Measurements from ENCODE around the gene TOGARAM1.

Gene TOGARAM1

DNA sequence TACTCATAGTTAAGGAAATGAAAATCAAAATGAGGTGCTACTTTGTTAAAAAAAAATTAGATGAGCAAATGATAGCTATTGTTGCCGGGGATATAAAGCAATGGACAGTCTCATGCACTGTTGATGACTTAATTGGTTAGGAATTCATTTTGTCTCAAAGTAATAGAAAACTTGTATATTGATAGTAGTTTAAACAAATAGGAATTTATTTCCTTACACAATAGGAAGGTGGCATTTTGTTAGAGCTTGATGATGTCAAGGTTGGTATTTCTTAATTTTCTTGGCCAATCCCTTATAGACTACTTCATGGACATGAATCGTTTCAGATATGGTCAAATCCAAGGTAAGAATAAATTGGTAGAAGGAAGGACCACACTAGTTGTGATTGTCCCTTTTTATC, 129.7 kb downstream of the TOGARAM1 start:
- no peak for DNase-seq (ENCODE audit: low read depth, low spot score)

DNA sequence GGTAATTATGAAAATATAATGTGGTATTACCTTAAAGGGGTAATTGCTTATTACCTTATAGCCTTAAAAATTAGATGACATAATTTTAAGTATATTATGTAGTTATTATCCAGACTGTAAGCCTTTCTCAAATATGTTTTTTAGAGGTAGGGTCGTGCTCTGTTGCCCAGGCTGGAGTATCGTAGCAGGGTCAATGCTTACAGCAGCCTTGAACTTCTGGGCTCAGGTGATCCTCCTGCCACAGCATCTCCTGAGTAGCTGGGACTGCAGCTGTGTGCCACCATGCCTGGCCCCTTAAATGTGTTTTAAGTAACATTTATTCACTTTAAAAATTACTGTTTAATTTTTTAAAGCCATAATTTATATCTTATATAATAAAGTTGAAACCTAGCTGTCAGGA, 132.3 kb downstream of the TOGARAM1 start:
- no peak for DNase-seq (ENCODE audit: low read depth, low spot score)

GRCh38 chr14:45095143-45095542, 133.2 kb downstream of the TOGARAM1 start:
- DNase-seq (ENCODE audit: low read depth, low spot score) = no peak

DNA sequence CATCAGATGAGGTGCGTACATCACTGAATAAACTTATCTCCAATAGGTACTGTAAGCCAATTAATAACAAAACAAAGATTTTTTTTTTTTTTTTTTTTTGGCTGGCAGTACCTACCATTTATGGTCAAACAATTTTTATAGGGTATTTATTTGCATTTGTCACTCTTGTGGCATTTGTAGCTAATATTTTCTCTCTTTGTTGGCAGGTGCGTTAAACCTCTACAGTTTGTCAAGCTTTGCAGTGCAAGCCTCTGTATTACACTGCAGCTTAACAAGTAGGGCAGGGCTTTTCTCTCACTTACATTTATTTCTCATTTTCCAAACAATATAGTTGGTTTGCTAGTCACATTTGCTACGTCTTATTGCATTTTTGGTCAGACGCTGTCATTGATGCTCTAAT, 134.2 kb downstream of the TOGARAM1 start:
- DNase-seq (ENCODE audit: low read depth, low spot score) = no peak

- no peak for DNase-seq (ENCODE audit: low read depth, low spot score)
Observed at GRCh38 chr14:45103806-45104205, 141.8 kb downstream of the TOGARAM1 start.

DNA sequence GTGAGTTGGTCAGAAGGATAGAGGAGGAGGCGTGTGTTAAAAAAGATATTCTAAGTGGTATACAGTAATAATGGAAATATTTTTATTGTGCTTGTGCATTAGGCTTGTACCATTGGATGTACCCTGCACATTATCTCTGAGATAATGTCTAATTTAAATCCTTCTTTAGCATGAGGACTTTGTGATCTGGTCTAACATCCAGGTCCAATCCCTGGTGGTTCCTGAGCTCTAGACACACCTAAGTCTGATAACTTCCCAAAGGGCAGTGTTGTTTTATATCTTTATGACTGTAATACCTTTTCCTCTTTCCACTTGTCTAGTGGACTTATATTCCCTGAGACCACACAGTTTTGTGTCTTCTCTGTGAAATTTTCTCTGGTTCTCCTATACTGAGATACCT, 142.6 kb downstream of the TOGARAM1 start:
- DNase-seq (ENCODE audit: low read depth, low spot score) = no peak

GRCh38 chr14:45112896-45113781, 151.1 kb downstream of the TOGARAM1 start:
- DNase-seq (ENCODE audit: low read depth, low spot score) = no peak

- DNase-seq (ENCODE audit: low read depth, low spot score) = no peak
Observed at GRCh38 chr14:45114327-45114726, 152.3 kb downstream of the TOGARAM1 start.

DNA sequence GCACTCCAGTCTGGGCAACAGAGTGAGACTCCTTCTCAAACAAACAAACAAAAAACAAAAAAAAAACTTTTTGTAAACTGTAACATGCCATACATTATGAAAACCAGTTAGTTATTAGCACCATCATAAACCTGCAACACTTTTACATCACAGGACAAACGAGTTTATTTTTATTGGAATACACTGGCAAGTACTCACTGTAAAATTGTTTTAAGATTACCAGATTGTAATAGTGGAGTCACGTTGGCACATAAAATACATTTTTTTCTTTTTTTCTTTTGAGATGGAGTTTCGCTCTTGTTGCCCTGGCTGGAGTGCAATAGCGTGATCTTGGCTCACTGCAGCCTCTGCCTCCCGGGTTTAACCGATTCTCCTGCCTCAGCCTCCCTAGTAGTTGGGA, 156.6 kb downstream of the TOGARAM1 start:
- no peak for DNase-seq (ENCODE audit: low read depth, low spot score)

- no peak for DNase-seq (ENCODE audit: low read depth, low spot score)
Observed at GRCh38 chr14:45120096-45120495, 158.1 kb downstream of the TOGARAM1 start.

GRCh38 chr14:45123271-45123670, 161.3 kb downstream of the TOGARAM1 start:
- DNase-seq (ENCODE audit: low read depth, low spot score) = no peak
